Peyer's patch (tissue), 4 donors: Measurements from ENCODE around the gene HOXD13. TPM values are rescaled to one million over a fixed set of nuclear protein-coding genes. Genes with fewer than 3 reads are reported as not detected.
A peak's percentile ranks its signal among the peaks of the same experiment; 100 is the strongest.

Source experiments
- DNase-seq, 3 donors: peaks; one replicate each; pipeline ENCODE4 v3.0.0-alpha.2; 2017 to 2019
- H3K27ac ChIP-seq, 4 donors: fragments of 200-600 bp; sonication (generic); one replicate each; pipeline ENCODE4 v1.5.1; 2016 to 2019
- H3K27me3 ChIP-seq, 2 donors: fragments of 200-600 bp; sonication (generic); one replicate each; pipeline ENCODE4 v1.5.1; 2019
- H3K36me3 ChIP-seq, 3 donors: fragments of 200-600 bp; sonication (generic); one replicate each; pipeline ENCODE4 v1.5.1; 2016 to 2019
- H3K4me1 ChIP-seq, 4 donors: fragments of 200-600 bp; sonication (generic); one replicate each; pipeline ENCODE4 v1.5.1; 2016 to 2019
- H3K4me3 ChIP-seq, 4 donors: fragments of 200-600 bp; sonication (generic); 1 replicate in 3 of 4; 2 replicates in 1 of 4; pipeline ENCODE4 v1.5.1; 2016 to 2019; ENCODE audit warnings: mild to moderate bottlenecking in 1 of 4
- H3K9me3 ChIP-seq, 4 donors: fragments of 200-600 bp; sonication (generic); one replicate each; pipeline ENCODE4 v1.5.1; 2016 to 2019; ENCODE audit warnings: mild to moderate bottlenecking in 1 of 4
- CTCF ChIP-seq, 6 experiments: fragments of 450-650 bp in 4 of 6; fragments of 200-600 bp in 2 of 6; sonication (generic) in 1 of 6; IDR thresholded peaks; one replicate each; pipeline ENCODE4 v1.5.1; 2017 to 2019; ENCODE audit warnings: antibody characterized with exemption in 6 of 6, mild to moderate bottlenecking in 3 of 6, moderate library complexity in 1 of 6
- POLR2A ChIP-seq, 2 donors: fragments of 450-650 bp; IDR thresholded peaks; one replicate each; pipeline ENCODE4 v1.5.1; 2017; ENCODE audit warnings: antibody characterized with exemption in 2 of 2, mild to moderate bottlenecking in 2 of 2, moderate library complexity in 2 of 2
- total RNA-seq, 4 donors: library from RNA; depleted of rRNA; stranded (reverse); fragments of >200 nt; gene quantifications; one replicate each; pipeline ENCODE4 v1.1.0, GENCODE V29; 2016

Gene HOXD13
- total RNA-seq, 4 donors from 2014 or later = not detected

GRCh38 chr2:176129813-176130146 is 37.3 kb downstream of the HOXD13 start:
- peak in 1 of 3 donors; percentile 64 for DNase-seq

GRCh38 chr2:176130147-176130956 is 37.8 kb downstream of the HOXD13 start:
- Histone ChIP-seq H3K4me3 (peak overlapping the region; percentile 38 to 63 (median 52)), H3K4me1 (peaks cover 0 to 22% (median 0%) of the 10 kb centered on the region in 4 donors), H3K36me3 (no peaks in the 10 kb centered on the region), H3K9me3 (no peaks in the 10 kb centered on the region), H3K27ac (peak overlapping the region; percentile 72 to 97 (median 86)), H3K27me3 (peaks cover 0 to 23% of the 10 kb centered on the region in 2 donors)
- TF ChIP-seq CTCF (IDR thresholded peaks at IDR 0.05) (no peak), POLR2A (IDR thresholded peaks at IDR 0.05) (no peak)
- peak in 2 of 3 donors; percentile 61 to 67 for DNase-seq

More at GRCh38 chr2:176129813-176130146, 37.3 kb downstream of the HOXD13 start:
- TF ChIP-seq CTCF (IDR thresholded peaks at IDR 0.05) (no peak), POLR2A (IDR thresholded peaks at IDR 0.05) (no peak)
- peak overlapping the region; percentile 38 to 63 (median 52) for H3K4me3 ChIP-seq
- H3K4me1 ChIP-seq = peaks cover 0 to 22% (median 0%) of the 10 kb centered on the region in 4 donors
- peak overlapping the region; percentile 72 to 97 (median 86) for H3K27ac ChIP-seq
- H3K27me3 ChIP-seq = peaks cover 0 to 23% of the 10 kb centered on the region in 2 donors
- no peaks in the 10 kb centered on the region for H3K36me3 ChIP-seq
- H3K9me3 ChIP-seq = no peaks in the 10 kb centered on the region

GRCh38 chr2:176130957-176131847 is 38.7 kb downstream of the HOXD13 start:
- peaks cover 0 to 23% of the 10 kb centered on the region in 2 donors for H3K27me3 ChIP-seq
- no peaks in the 10 kb centered on the region for H3K9me3 ChIP-seq
- no peak for DNase-seq
- H3K4me1 ChIP-seq = peaks cover 0 to 22% (median 0%) of the 10 kb centered on the region in 4 donors
- no peaks in the 10 kb centered on the region for H3K36me3 ChIP-seq
- TF ChIP-seq POLR2A (IDR thresholded peaks at IDR 0.05) (no peak), CTCF (IDR thresholded peaks at IDR 0.05) (no peak)
- H3K4me3 ChIP-seq = peak overlapping the region; percentile 38 to 63 (median 52)
- H3K27ac ChIP-seq = peak overlapping the region; percentile 72 to 97 (median 86)

- Histone ChIP-seq H3K27ac (peak overlapping the region in 3 of 4 donors; percentile 13 to 97 (median 29)), H3K4me1 (peaks cover 0 to 23% (median 0%) of the 10 kb centered on the region in 4 donors)
Observed at GRCh38 chr2:176131848-176132158, 39.3 kb downstream of the HOXD13 start.

More at GRCh38 chr2:176131848-176132158, 39.3 kb downstream of the HOXD13 start:
- Histone ChIP-seq H3K9me3 (no peaks in the 10 kb centered on the region), H3K27me3 (peaks cover 0 to 23% of the 10 kb centered on the region in 2 donors), H3K4me3 (peak overlapping the region in 2 of 4 donors; percentile 21 to 63), H3K36me3 (no peaks in the 10 kb centered on the region)
- no peak for DNase-seq
- TF ChIP-seq CTCF (IDR thresholded peaks at IDR 0.05) (no peak), POLR2A (IDR thresholded peaks at IDR 0.05) (no peak)
